Common myeloid progenitor, CD34-positive (primary cell): ENCODE data around the gene TBCEL.

ENCODE experiments used
- CTCF ChIA-PET: fragments of 350-600 bp; sonication (Branson Sonifier 250); formaldehyde crosslinking; loops from one replicate; lab custom pipeline; 2021; ENCODE audit warnings: antibody characterized with exemption; lab: Charles Lee
- POLR2A ChIA-PET: fragments of 350-600 bp; sonication (Branson Sonifier 250); formaldehyde crosslinking; loops from one replicate; lab custom pipeline; 2021; ENCODE audit warnings: antibody characterized with exemption; lab: Charles Lee
- DNase-seq, 3 donors: peaks; one replicate each; pipeline versions ENCODE4 v3.0.0 to v3.0.0-alpha.2; 2013
- H3K27ac ChIP-seq, 2 experiments: 1 replicate in 1 of 2; 2 replicates in 1 of 2; pipeline ENCODE4 v1.7.0; 2013; ENCODE audit warnings: inconsistent platforms in 2 of 2, low read length in 2 of 2, mild to moderate bottlenecking in 2 of 2, low read depth in 1 of 2, moderate library complexity in 1 of 2; ENCODE audit not compliant: severe bottlenecking in 2 of 2, insufficient read depth in 1 of 2, poor library complexity in 1 of 2
- H3K27me3 ChIP-seq, 5 experiments: replicated peaks in 2 of 5; 1 replicate in 3 of 5; 2 replicates in 2 of 5; pipeline versions ENCODE4 v1.6.1 to v1.7.0; 2013; ENCODE audit warnings: low read length in 4 of 5, mild to moderate bottlenecking in 2 of 5, moderate library complexity in 2 of 5, inconsistent platforms in 1 of 5; ENCODE audit not compliant: insufficient read depth in 5 of 5, control insufficient read depth in 4 of 5
- H3K36me3 ChIP-seq, 4 experiments: 1 replicate in 2 of 4; 2 replicates in 2 of 4; pipeline versions ENCODE4 v1.6.1 to v1.7.0; 2013; ENCODE audit warnings: low read length in 3 of 4, control low read depth in 1 of 4, mild to moderate bottlenecking in 1 of 4; ENCODE audit not compliant: control insufficient read depth in 4 of 4, insufficient read depth in 4 of 4
- H3K4me1 ChIP-seq, 4 experiments: 1 replicate in 3 of 4; 2 replicates in 1 of 4; pipeline versions ENCODE4 v1.6.1 to v1.7.1; 2013; ENCODE audit warnings: low read length in 3 of 4, mild to moderate bottlenecking in 3 of 4, control low read depth in 1 of 4, inconsistent platforms in 1 of 4, moderate library complexity in 1 of 4; ENCODE audit not compliant: control insufficient read depth in 4 of 4, insufficient read depth in 4 of 4; ENCODE audit errors: control extremely low read depth in 1 of 4
- H3K4me3 ChIP-seq, 7 experiments: 1 replicate in 4 of 7; 2 replicates in 3 of 7; pipeline versions ENCODE4 v1.5.1 to v1.7.0; 2013; ENCODE audit warnings: mild to moderate bottlenecking in 7 of 7, low read length in 6 of 7, moderate library complexity in 6 of 7, inconsistent platforms in 2 of 7, low read depth in 2 of 7, control low read depth in 1 of 7; ENCODE audit not compliant: insufficient read depth in 4 of 7, control insufficient read depth in 1 of 7; ENCODE audit errors: extremely low read depth in 1 of 7
- H3K9me3 ChIP-seq, 5 experiments: 1 replicate in 4 of 5; 2 replicates in 1 of 5; pipeline versions ENCODE4 v1.6.1 to v1.7.1; 2013; ENCODE audit warnings: low read length in 4 of 5, mild to moderate bottlenecking in 2 of 5, inconsistent platforms in 1 of 5, low read depth in 1 of 5, moderate library complexity in 1 of 5; ENCODE audit not compliant: control insufficient read depth in 4 of 5, insufficient read depth in 2 of 5; ENCODE audit errors: control extremely low read depth in 1 of 5
- WGBS: methylation state at CpG from one replicate; pipeline ENCODE4 v1.1.5; 2013; ENCODE audit not compliant: insufficient coverage; 5-methylcytosine and 5-hydroxymethylcytosine counted together

TBCEL gene

GRCh38 chr11:120985718-120986569 lies 38.0 kb upstream of the TBCEL start:
- Histone ChIP-seq H3K27ac (no peak overlapping the region), H3K9me3 (no peaks in the 10 kb centered on the region), H3K4me3 (peak overlapping the region in 5 of 7 experiments; percentile 28 to 74 (median 56)), H3K27me3 (peaks cover 0 to 21% (median 6%) of the 10 kb centered on the region in 5 experiments), H3K36me3 (no peaks in the 10 kb centered on the region), H3K4me1 (peaks cover 0 to 9% (median 7%) of the 10 kb centered on the region in 4 experiments)
- peak; percentile 70 to 91 (median 87) for DNase-seq
- ChIA-PET CTCF (interaction anchor here (0.7 to 1.4 kb wide), 3 partner anchors 23 to 43 kb away, joined by 3 to 4 read pairs (median 3); no protein-coding TSS in a partner anchor), POLR2A (interaction anchor here (0.9 kb wide), 1 partner anchor 8 kb away, joined by 3 read pairs; no protein-coding TSS in a partner anchor)
- 2% methylated on average over 53 of the region's 72 CpGs for WGBS

- WGBS = 100% methylated on average over 1 of the region's 1 CpG
- peaks cover 0 to 21% (median 3%) of the 10 kb centered on the region in 5 experiments for H3K27me3 ChIP-seq
- no peaks in the 10 kb centered on the region for H3K36me3 ChIP-seq
- H3K27ac ChIP-seq = no peak overlapping the region
- H3K4me3 ChIP-seq = no peak overlapping the region
- peaks cover 0 to 9% (median 7%) of the 10 kb centered on the region in 4 experiments for H3K4me1 ChIP-seq
- no peak for DNase-seq
- H3K9me3 ChIP-seq = no peaks in the 10 kb centered on the region
- POLR2A ChIA-PET = no interaction called here
- CTCF ChIA-PET = no interaction called here
These were observed 35.3 kb upstream of the TBCEL start for GRCh38 chr11:120988603-120989002.

GRCh38 chr11:120991830-120992686 lies 31.8 kb upstream of the TBCEL start:
- Histone ChIP-seq H3K9me3 (no peaks in the 10 kb centered on the region), H3K4me3 (no peak overlapping the region), H3K36me3 (no peaks in the 10 kb centered on the region), H3K27me3 (peaks cover 0 to 6% (median 0%) of the 10 kb centered on the region in 5 experiments), H3K4me1 (peaks cover 0 to 11% (median 2%) of the 10 kb centered on the region in 4 experiments), H3K27ac (no peak overlapping the region)
- 99% methylated on average over 9 of the region's 10 CpGs for whole genome bisulfite sequencing
- POLR2A ChIA-PET = no interaction called here
- no peak for DNase-seq
- CTCF ChIA-PET = interaction anchor here (1.2 kb wide), 1 partner anchor 36 kb away, joined by 4 read pairs; no protein-coding TSS in a partner anchor

DNA sequence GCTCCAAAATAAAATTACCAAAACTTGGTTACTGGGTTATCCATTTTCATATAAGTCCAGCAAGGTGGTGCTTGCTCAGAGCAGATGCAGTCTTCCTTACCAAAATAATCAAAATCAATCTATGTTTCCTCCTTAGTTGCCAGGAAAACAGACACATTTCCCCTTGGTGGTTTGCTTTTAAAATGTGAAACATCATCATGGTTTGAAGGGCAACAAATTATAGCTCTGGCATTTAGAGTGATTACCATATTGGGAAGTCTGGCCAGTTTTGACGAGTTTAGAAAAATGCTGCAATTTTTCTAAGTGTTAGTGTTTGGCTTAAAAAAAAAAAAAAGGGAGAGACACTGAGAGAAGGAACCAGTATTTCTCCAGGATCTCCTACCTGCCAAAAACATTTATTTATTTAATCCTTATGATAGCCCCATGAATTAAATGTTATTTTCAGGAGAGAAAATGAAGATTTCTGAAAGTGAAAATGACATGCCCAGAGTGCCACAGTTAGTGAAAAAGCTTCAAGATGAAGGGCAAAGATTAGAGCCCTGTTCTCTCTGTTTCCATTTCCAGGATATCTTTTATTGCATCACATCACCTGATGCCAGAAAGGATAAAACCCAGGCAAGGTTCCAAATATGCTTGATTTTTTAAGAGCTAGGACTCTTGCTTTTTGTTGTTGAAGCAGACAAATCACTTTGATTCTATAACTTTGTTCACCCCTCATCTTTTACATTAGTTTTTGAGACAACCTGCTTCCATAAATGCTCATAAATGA lies 29.6 kb upstream of the TBCEL start:
- Histone ChIP-seq H3K27ac (no peak overlapping the region), H3K9me3 (no peaks in the 10 kb centered on the region), H3K36me3 (no peaks in the 10 kb centered on the region), H3K4me1 (peaks cover 0 to 11% (median 2%) of the 10 kb centered on the region in 4 experiments), H3K4me3 (peak overlapping the region in 1 of 7 experiments; percentile 13), H3K27me3 (peaks cover 0 to 4% (median 0%) of the 10 kb centered on the region in 5 experiments)
- CTCF ChIA-PET = interaction anchor here (0.7 to 1.0 kb wide), 2 partner anchors 14 to 298 kb away, joined by 3 read pairs; partner anchors contain the start of gene SC5D
- no CpG with 5 or more reads among the region's 1 CpG for WGBS
- POLR2A ChIA-PET = interaction anchor here (0.8 kb wide), 1 partner anchor 8 kb away, joined by 3 read pairs; no protein-coding TSS in a partner anchor
- peak; percentile 25 to 74 (median 64) for DNase-seq

DNA sequence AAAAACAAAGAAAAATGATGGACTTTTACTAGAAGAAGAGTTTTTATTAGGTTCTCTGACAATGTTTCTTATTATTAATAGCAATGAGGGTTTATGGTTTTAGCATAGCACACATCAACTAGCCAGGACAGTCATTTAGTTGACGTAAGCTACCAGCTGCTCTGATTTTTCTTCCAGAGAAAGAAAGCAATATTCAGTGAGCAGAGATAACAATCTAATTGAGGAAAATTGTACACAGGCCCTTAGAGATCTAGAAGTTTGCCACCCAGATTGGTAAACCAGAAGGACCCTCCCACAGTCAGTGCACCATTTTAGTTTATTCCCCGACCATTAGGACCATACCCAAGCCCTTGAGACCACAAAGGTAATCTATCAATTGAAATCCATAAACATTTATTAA lies 28.7 kb upstream of the TBCEL start:
- no peak overlapping the region for H3K27ac ChIP-seq
- ChIA-PET POLR2A (no interaction called here), CTCF (interaction anchor here (0.9 kb wide), 1 partner anchor 15 kb away, joined by 3 read pairs; no protein-coding TSS in a partner anchor)
- peaks cover 0 to 4% (median 0%) of the 10 kb centered on the region in 5 experiments for H3K27me3 ChIP-seq
- no peak for DNase-seq
- H3K4me3 ChIP-seq = no peak overlapping the region
- H3K4me1 ChIP-seq = peaks cover 0 to 11% (median 2%) of the 10 kb centered on the region in 4 experiments
- no peaks in the 10 kb centered on the region for H3K9me3 ChIP-seq
- WGBS = 100% methylated on average over 1 of the region's 2 CpGs
- no peaks in the 10 kb centered on the region for H3K36me3 ChIP-seq

GRCh38 chr11:120996973-120997372 lies 26.9 kb upstream of the TBCEL start:
- ChIA-PET POLR2A (no interaction called here), CTCF (interaction anchor here (1.0 kb wide), 1 partner anchor 14 kb away, joined by 3 read pairs; no protein-coding TSS in a partner anchor)
- WGBS = 92% methylated on average over 5 of the region's 5 CpGs

More at GRCh38 chr11:120996973-120997372, 26.9 kb upstream of the TBCEL start:
- Histone ChIP-seq H3K27ac (no peak overlapping the region), H3K9me3 (no peaks in the 10 kb centered on the region), H3K4me3 (no peak overlapping the region), H3K36me3 (no peaks in the 10 kb centered on the region), H3K27me3 (peaks cover 0 to 4% (median 0%) of the 10 kb centered on the region in 5 experiments), H3K4me1 (peaks cover 0 to 11% (median 2%) of the 10 kb centered on the region in 4 experiments)
- DNase-seq = no peak
